ENCODE results near the gene ZCCHC7. TPM values are rescaled to one million over a fixed set of nuclear protein-coding genes. Genes with fewer than 3 reads are reported as not detected.
A peak's percentile ranks its signal among the peaks of the same experiment; 100 is the strongest.

Gene ZCCHC7
- total RNA-seq, 1 donor = 25.0 TPM

GRCh38 chr9:37094751-37095150 lies 25.6 kb upstream of the ZCCHC7 start:
- TF ChIP-seq CTCF (IDR thresholded peaks at IDR 0.05; ENCODE audit: insufficient read depth, low read depth, low read length) = no peak
- H3K4me3 ChIP-seq (ENCODE audit: low read depth, low read length) = no peak overlapping the region
- no peak for DNase-seq (ENCODE audit: low read depth)

GRCh38 chr9:37096628-37097027 lies 23.7 kb upstream of the ZCCHC7 start:
- no peak for TF ChIP-seq CTCF (IDR thresholded peaks at IDR 0.05; ENCODE audit: insufficient read depth, low read depth, low read length)
- no peak for DNase-seq (ENCODE audit: low read depth)
- H3K4me3 ChIP-seq (ENCODE audit: low read depth, low read length) = no peak overlapping the region

- H3K4me3 ChIP-seq (ENCODE audit: low read depth, low read length) = no peak overlapping the region
- TF ChIP-seq CTCF (IDR thresholded peaks at IDR 0.05; ENCODE audit: insufficient read depth, low read depth, low read length) = no peak
- DNase-seq (ENCODE audit: low read depth) = no peak
Observed at GRCh38 chr9:37097294-37097693, 23.1 kb upstream of the ZCCHC7 start.

- TF ChIP-seq CTCF (IDR thresholded peaks at IDR 0.05; ENCODE audit: insufficient read depth, low read depth, low read length) = no peak
- DNase-seq (ENCODE audit: low read depth) = no peak
- no peak overlapping the region for H3K4me3 ChIP-seq (ENCODE audit: low read depth, low read length)
Observed at GRCh38 chr9:37100327-37100726, 20.0 kb upstream of the ZCCHC7 start.

- no peak for TF ChIP-seq CTCF (IDR thresholded peaks at IDR 0.05; ENCODE audit: insufficient read depth, low read depth, low read length)
- DNase-seq (ENCODE audit: low read depth) = no peak
- no peak overlapping the region for H3K4me3 ChIP-seq (ENCODE audit: low read depth, low read length)
Observed at GRCh38 chr9:37100741-37101140, 19.6 kb upstream of the ZCCHC7 start.

GRCh38 chr9:37102486-37102885 lies 17.9 kb upstream of the ZCCHC7 start:
- DNase-seq (ENCODE audit: low read depth) = no peak
- no peak for TF ChIP-seq CTCF (IDR thresholded peaks at IDR 0.05; ENCODE audit: insufficient read depth, low read depth, low read length)
- no peak overlapping the region for H3K4me3 ChIP-seq (ENCODE audit: low read depth, low read length)

GRCh38 chr9:37104183-37104889 lies 16.0 kb upstream of the ZCCHC7 start:
- DNase-seq (ENCODE audit: low read depth) = peak; percentile 63
- TF ChIP-seq CTCF (IDR thresholded peaks at IDR 0.05; ENCODE audit: insufficient read depth, low read depth, low read length) = no peak
- no peak overlapping the region for H3K4me3 ChIP-seq (ENCODE audit: low read depth, low read length)

Measured in fibroblast of villous mesenchyme (primary cell).